Measurements from ENCODE around the gene MAP7D3.

- TF ChIP-seq SETDB1 (IDR thresholded peaks at IDR 0.05; ENCODE audit: insufficient read length, low read length): no peak
- no peak for TF ChIP-seq AEBP2 (tag by site-specific recombination; IDR thresholded peaks at IDR 0.05; ENCODE audit: borderline replicate concordance)
- TF ChIP-seq, protein P1, sequence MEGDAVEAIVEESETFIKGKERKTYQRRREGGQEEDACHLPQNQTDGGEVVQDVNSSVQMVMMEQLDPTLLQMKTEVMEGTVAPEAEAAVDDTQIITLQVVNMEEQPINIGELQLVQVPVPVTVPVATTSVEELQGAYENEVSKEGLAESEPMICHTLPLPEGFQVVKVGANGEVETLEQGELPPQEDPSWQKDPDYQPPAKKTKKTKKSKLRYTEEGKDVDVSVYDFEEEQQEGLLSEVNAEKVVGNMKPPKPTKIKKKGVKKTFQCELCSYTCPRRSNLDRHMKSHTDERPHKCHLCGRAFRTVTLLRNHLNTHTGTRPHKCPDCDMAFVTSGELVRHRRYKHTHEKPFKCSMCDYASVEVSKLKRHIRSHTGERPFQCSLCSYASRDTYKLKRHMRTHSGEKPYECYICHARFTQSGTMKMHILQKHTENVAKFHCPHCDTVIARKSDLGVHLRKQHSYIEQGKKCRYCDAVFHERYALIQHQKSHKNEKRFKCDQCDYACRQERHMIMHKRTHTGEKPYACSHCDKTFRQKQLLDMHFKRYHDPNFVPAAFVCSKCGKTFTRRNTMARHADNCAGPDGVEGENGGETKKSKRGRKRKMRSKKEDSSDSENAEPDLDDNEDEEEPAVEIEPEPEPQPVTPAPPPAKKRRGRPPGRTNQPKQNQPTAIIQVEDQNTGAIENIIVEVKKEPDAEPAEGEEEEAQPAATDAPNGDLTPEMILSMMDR (tag by site-specific recombination; IDR thresholded peaks at IDR 0.05): no peak
- TF ChIP-seq ZBTB7A (tag by site-specific recombination; IDR thresholded peaks at IDR 0.05; ENCODE audit: low read depth): no peak
- TF ChIP-seq ZNF248 (tag by site-specific recombination; IDR thresholded peaks at IDR 0.05): no peak
- TF ChIP-seq HOXA7 (CRISPR knock-in tag; IDR thresholded peaks at IDR 0.05; ENCODE audit: borderline replicate concordance): no peak
- TF ChIP-seq, protein P2, sequence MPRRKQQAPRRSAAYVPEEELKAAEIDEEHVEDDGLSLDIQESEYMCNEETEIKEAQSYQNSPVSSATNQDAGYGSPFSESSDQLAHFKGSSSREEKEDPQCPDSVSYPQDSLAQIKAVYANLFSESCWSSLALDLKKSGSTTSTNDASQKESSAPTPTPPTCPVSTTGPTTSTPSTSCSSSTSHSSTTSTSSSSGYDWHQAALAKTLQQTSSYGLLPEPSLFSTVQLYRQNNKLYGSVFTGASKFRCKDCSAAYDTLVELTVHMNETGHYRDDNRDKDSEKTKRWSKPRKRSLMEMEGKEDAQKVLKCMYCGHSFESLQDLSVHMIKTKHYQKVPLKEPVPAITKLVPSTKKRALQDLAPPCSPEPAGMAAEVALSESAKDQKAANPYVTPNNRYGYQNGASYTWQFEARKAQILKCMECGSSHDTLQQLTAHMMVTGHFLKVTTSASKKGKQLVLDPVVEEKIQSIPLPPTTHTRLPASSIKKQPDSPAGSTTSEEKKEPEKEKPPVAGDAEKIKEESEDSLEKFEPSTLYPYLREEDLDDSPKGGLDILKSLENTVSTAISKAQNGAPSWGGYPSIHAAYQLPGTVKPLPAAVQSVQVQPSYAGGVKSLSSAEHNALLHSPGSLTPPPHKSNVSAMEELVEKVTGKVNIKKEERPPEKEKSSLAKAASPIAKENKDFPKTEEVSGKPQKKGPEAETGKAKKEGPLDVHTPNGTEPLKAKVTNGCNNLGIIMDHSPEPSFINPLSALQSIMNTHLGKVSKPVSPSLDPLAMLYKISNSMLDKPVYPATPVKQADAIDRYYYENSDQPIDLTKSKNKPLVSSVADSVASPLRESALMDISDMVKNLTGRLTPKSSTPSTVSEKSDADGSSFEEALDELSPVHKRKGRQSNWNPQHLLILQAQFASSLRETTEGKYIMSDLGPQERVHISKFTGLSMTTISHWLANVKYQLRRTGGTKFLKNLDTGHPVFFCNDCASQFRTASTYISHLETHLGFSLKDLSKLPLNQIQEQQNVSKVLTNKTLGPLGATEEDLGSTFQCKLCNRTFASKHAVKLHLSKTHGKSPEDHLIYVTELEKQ (tag by site-specific recombination; IDR thresholded peaks at IDR 0.05; ENCODE audit: borderline replicate concordance): no peak
- no peak for TF ChIP-seq SP2 (tag by site-specific recombination; IDR thresholded peaks at IDR 0.05)
- no peak for TF ChIP-seq REPIN1 (tag by site-specific recombination; IDR thresholded peaks at IDR 0.05; ENCODE audit: low read depth)
- TF ChIP-seq ZBTB44 (tag by site-specific recombination; IDR thresholded peaks at IDR 0.05): no peak
- TF ChIP-seq ZNF704 (tag by site-specific recombination; IDR thresholded peaks at IDR 0.05): no peak
- no peak for TF ChIP-seq ZNF146 (tag by site-specific recombination; IDR thresholded peaks at IDR 0.05)
- TF ChIP-seq, protein P3, sequence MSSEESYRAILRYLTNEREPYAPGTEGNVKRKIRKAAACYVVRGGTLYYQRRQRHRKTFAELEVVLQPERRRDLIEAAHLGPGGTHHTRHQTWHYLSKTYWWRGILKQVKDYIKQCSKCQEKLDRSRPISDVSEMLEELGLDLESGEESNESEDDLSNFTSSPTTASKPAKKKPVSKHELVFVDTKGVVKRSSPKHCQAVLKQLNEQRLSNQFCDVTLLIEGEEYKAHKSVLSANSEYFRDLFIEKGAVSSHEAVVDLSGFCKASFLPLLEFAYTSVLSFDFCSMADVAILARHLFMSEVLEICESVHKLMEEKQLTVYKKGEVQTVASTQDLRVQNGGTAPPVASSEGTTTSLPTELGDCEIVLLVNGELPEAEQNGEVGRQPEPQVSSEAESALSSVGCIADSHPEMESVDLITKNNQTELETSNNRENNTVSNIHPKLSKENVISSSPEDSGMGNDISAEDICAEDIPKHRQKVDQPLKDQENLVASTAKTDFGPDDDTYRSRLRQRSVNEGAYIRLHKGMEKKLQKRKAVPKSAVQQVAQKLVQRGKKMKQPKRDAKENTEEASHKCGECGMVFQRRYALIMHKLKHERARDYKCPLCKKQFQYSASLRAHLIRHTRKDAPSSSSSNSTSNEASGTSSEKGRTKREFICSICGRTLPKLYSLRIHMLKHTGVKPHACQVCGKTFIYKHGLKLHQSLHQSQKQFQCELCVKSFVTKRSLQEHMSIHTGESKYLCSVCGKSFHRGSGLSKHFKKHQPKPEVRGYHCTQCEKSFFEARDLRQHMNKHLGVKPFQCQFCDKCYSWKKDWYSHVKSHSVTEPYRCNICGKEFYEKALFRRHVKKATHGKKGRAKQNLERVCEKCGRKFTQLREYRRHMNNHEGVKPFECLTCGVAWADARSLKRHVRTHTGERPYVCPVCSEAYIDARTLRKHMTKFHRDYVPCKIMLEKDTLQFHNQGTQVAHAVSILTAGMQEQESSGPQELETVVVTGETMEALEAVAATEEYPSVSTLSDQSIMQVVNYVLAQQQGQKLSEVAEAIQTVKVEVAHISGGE (tag by site-specific recombination; conservative IDR thresholded peaks at IDR 0.05; ENCODE audit: low read depth): no peak
These were observed 50.7 kb downstream of the MAP7D3 start for GRCh38 chrX:136200466-136200865.

Data from HEK293 (cell line).